Peyer's patch (tissue), 4 donors: Measurements from ENCODE around the gene PTPRM.

Source experiments
- POLR2A ChIP-seq, 2 donors: fragments of 450-650 bp; IDR thresholded peaks; one replicate each; pipeline ENCODE4 v1.5.1; 2017; ENCODE audit warnings: antibody characterized with exemption in 2 of 2, mild to moderate bottlenecking in 2 of 2, moderate library complexity in 2 of 2
- TF ChIP-seq, protein P1 (sequence below), 6 experiments: fragments of 450-650 bp in 4 of 6; fragments of 200-600 bp in 2 of 6; sonication (generic) in 1 of 6; IDR thresholded peaks; one replicate each; pipeline ENCODE4 v1.5.1; 2017 to 2019; ENCODE audit warnings: antibody characterized with exemption in 6 of 6, mild to moderate bottlenecking in 3 of 6, moderate library complexity in 1 of 6

DNA sequence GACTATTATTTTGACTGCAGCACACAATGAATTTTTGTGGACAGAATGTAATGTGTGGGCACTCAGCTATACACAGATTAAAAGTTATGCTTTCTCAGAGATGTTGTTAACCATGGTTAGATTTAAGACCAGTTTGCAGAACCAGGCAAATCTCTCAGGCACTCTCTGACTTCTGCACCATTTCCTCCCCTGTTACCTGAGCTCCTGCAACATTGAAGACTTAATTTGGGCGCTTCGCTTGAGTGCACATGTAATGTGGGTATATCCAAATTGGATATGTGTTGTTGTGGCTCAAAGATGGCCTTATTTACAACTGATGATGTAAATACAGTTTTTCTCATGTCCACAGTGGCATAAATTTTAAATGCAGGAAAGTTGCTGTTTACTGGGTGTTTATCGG lies 469.4 kb downstream of the PTPRM start:
- TF ChIP-seq, protein P1, sequence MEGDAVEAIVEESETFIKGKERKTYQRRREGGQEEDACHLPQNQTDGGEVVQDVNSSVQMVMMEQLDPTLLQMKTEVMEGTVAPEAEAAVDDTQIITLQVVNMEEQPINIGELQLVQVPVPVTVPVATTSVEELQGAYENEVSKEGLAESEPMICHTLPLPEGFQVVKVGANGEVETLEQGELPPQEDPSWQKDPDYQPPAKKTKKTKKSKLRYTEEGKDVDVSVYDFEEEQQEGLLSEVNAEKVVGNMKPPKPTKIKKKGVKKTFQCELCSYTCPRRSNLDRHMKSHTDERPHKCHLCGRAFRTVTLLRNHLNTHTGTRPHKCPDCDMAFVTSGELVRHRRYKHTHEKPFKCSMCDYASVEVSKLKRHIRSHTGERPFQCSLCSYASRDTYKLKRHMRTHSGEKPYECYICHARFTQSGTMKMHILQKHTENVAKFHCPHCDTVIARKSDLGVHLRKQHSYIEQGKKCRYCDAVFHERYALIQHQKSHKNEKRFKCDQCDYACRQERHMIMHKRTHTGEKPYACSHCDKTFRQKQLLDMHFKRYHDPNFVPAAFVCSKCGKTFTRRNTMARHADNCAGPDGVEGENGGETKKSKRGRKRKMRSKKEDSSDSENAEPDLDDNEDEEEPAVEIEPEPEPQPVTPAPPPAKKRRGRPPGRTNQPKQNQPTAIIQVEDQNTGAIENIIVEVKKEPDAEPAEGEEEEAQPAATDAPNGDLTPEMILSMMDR (IDR thresholded peaks at IDR 0.05): no peak
- TF ChIP-seq POLR2A (IDR thresholded peaks at IDR 0.05): no peak
